ENCODE results near the gene OGFOD1. TPM values are rescaled to one million over a fixed set of nuclear protein-coding genes. Genes with fewer than 3 reads are reported as not detected.
A peak's percentile ranks its signal among the peaks of the same experiment; 100 is the strongest.

OGFOD1 gene
- total RNA-seq, 1 donor from 2014 or later = 107 TPM

- Mint-ChIP-seq H3K4me3 (ENCODE audit: unreplicated experiment) (peak overlapping the region; percentile 95), H3K4me1 (ENCODE audit: low read depth, unreplicated experiment) (peaks cover 14% of the 10 kb centered on the region), H3K27me3 (ENCODE audit: low read depth, unreplicated experiment) (no peaks in the 10 kb centered on the region), H3K36me3 (ENCODE audit: low read depth, unreplicated experiment) (no peaks in the 10 kb centered on the region), H3K9me3 (ENCODE audit: unreplicated experiment) (no peaks in the 10 kb centered on the region), H3K27ac (ENCODE audit: unreplicated experiment) (no peak overlapping the region)
- Histone ChIP-seq H3K79me2 (ENCODE audit: insufficient read depth, low read length) (peaks cover 46% of the 10 kb centered on the region), H4K20me1 (ENCODE audit: insufficient read depth, low read length) (peaks cover 42% of the 10 kb centered on the region), H2AFZ (ENCODE audit: low read depth, low read length) (peak overlapping the region; percentile 55), H3K4me2 (ENCODE audit: low read length) (peak overlapping the region; percentile 84), H3K36me3 (ENCODE audit: insufficient read depth, low read length) (peaks cover 4% of the 10 kb centered on the region), H3K9ac (ENCODE audit: low read length) (peak overlapping the region; percentile 90), H3K27me3 (ENCODE audit: insufficient read depth, low read length) (no peaks in the 10 kb centered on the region), H3K4me3 (ENCODE audit: insufficient read depth, low read depth, low read length) (peak overlapping the region; percentile 68), H3K27ac (ENCODE audit: low read depth, low read length) (peak overlapping the region; percentile 77), H3K9me3 (ENCODE audit: insufficient read depth, low read depth, low read length) (no peaks in the 10 kb centered on the region), H3K4me1 (ENCODE audit: insufficient read depth, low read length) (peaks cover 8% of the 10 kb centered on the region)
- no peak for FAIRE-seq
- TF ChIP-seq EZH2 (IDR thresholded peaks at IDR 0.05; ENCODE audit: insufficient read depth, low read length) = no peak
- no peak for TF ChIP-seq CTCF (IDR thresholded peaks at IDR 0.05; ENCODE audit: insufficient read depth, low read depth, low read length)
- no peak for DNase-seq (ENCODE audit: low read depth)
Observed at GRCh38 chr16:56424791-56425438, 26.4 kb upstream of the OGFOD1 start.

DNA sequence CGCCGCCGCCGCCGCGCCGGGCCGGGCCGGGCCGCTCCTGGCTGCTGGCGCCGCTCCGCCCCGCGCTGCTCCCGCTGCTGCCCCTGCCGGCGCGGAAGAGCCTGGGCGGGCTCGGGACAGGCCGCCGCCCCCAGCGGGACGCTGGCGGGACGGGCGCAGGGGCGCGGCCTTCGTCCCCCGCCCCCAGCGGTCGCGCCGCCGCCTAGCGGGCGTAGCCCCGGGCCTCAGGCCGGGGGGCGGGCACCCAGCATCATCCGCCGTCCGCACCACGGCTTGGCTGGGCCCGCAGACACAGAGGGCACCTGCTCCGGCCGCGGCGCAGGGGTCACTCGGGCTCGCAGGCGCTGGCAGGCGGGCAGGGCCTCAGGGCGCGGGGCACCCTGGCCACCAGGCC, 25.9 kb upstream of the OGFOD1 start, which contains the start of gene AMFR:
Gene AMFR (minus strand): TSS at position 107 of the 394 bp plus-strand sequence. CDS start 218 bp downstream, outside the sequence.
- H3K9ac ChIP-seq (ENCODE audit: low read length) = peak within 1 kb of the TSS; percentile 90
- Mint-ChIP-seq H3K4me3 (ENCODE audit: unreplicated experiment) (peak within 1 kb of the TSS; percentile 95), H3K27ac (ENCODE audit: unreplicated experiment) (peak within 1 kb of the TSS; percentile 75), H3K36me3 (ENCODE audit: low read depth, unreplicated experiment) (no peaks in the 10 kb centered on the region), H3K4me1 (ENCODE audit: low read depth, unreplicated experiment) (peaks cover 11% of the 10 kb centered on the region), H3K9me3 (ENCODE audit: unreplicated experiment) (no peaks in the 10 kb centered on the region), H3K27me3 (ENCODE audit: low read depth, unreplicated experiment) (no peaks in the 10 kb centered on the region)
- H3K4me1 ChIP-seq (ENCODE audit: insufficient read depth, low read length) = peaks cover 8% of the 10 kb centered on the region
- peak; percentile 62 for DNase-seq (ENCODE audit: low read depth)
- no peak for FAIRE-seq
- peak within 1 kb of the TSS; percentile 77 for H3K27ac ChIP-seq (ENCODE audit: low read depth, low read length)
- H3K4me2 ChIP-seq (ENCODE audit: low read length) = peak within 1 kb of the TSS; percentile 84
- H3K36me3 ChIP-seq (ENCODE audit: insufficient read depth, low read length) = peaks cover 5% of the 10 kb centered on the region
- peaks cover 41% of the 10 kb centered on the region for H3K79me2 ChIP-seq (ENCODE audit: insufficient read depth, low read length)
- peak within 1 kb of the TSS; percentile 68 for H3K4me3 ChIP-seq (ENCODE audit: insufficient read depth, low read depth, low read length)
- peak within 1 kb of the TSS; percentile 55 for H2AFZ ChIP-seq (ENCODE audit: low read depth, low read length)
- H3K27me3 ChIP-seq (ENCODE audit: insufficient read depth, low read length) = no peaks in the 10 kb centered on the region
- peaks cover 36% of the 10 kb centered on the region for H4K20me1 ChIP-seq (ENCODE audit: insufficient read depth, low read length)
- H3K9me3 ChIP-seq (ENCODE audit: insufficient read depth, low read depth, low read length) = no peaks in the 10 kb centered on the region
- TF ChIP-seq EZH2 (IDR thresholded peaks at IDR 0.05; ENCODE audit: insufficient read depth, low read length) = no peak
- no peak for TF ChIP-seq CTCF (IDR thresholded peaks at IDR 0.05; ENCODE audit: insufficient read depth, low read depth, low read length)

GRCh38 chr16:56426585-56426984, 24.8 kb upstream of the OGFOD1 start:
- H3K4me2 ChIP-seq (ENCODE audit: low read length) = no peak overlapping the region
- FAIRE-seq = no peak
- H3K4me1 Mint-ChIP-seq (ENCODE audit: low read depth, unreplicated experiment) = peaks cover 11% of the 10 kb centered on the region

More at GRCh38 chr16:56426585-56426984, 24.8 kb upstream of the OGFOD1 start:
- Histone ChIP-seq H3K9me3 (ENCODE audit: insufficient read depth, low read depth, low read length) (no peaks in the 10 kb centered on the region), H3K4me1 (ENCODE audit: insufficient read depth, low read length) (peaks cover 8% of the 10 kb centered on the region), H3K27me3 (ENCODE audit: insufficient read depth, low read length) (no peaks in the 10 kb centered on the region), H3K4me3 (ENCODE audit: insufficient read depth, low read depth, low read length) (no peak overlapping the region), H3K9ac (ENCODE audit: low read length) (no peak overlapping the region), H3K36me3 (ENCODE audit: insufficient read depth, low read length) (peaks cover 13% of the 10 kb centered on the region), H3K79me2 (ENCODE audit: insufficient read depth, low read length) (peaks cover 30% of the 10 kb centered on the region), H3K27ac (ENCODE audit: low read depth, low read length) (no peak overlapping the region), H2AFZ (ENCODE audit: low read depth, low read length) (no peak overlapping the region), H4K20me1 (ENCODE audit: insufficient read depth, low read length) (peaks cover 32% of the 10 kb centered on the region)
- no peaks in the 10 kb centered on the region for H3K9me3 Mint-ChIP-seq (ENCODE audit: unreplicated experiment)
- H3K36me3 Mint-ChIP-seq (ENCODE audit: low read depth, unreplicated experiment) = peaks cover 4% of the 10 kb centered on the region
- H3K27ac Mint-ChIP-seq (ENCODE audit: unreplicated experiment) = no peak overlapping the region
- no peaks in the 10 kb centered on the region for H3K27me3 Mint-ChIP-seq (ENCODE audit: low read depth, unreplicated experiment)
- no peak for TF ChIP-seq CTCF (IDR thresholded peaks at IDR 0.05; ENCODE audit: insufficient read depth, low read depth, low read length)
- TF ChIP-seq EZH2 (IDR thresholded peaks at IDR 0.05; ENCODE audit: insufficient read depth, low read length) = no peak
- no peak for DNase-seq (ENCODE audit: low read depth)
- H3K4me3 Mint-ChIP-seq (ENCODE audit: unreplicated experiment) = peak overlapping the region; percentile 79

Data from astrocyte (in vitro differentiated cells and primary cell).